Measurements from ENCODE around the gene NPAT. TPM values are rescaled to one million over a fixed set of nuclear protein-coding genes. Genes with fewer than 3 reads are reported as not detected.

NPAT gene
- total and polyA plus RNA-seq, 9 of the 15 experiments (the other 6 are each of a cell fraction or from before 2014, with no cell fraction given), result 8.8 to 30.0 (median 22.1) TPM

DNA sequence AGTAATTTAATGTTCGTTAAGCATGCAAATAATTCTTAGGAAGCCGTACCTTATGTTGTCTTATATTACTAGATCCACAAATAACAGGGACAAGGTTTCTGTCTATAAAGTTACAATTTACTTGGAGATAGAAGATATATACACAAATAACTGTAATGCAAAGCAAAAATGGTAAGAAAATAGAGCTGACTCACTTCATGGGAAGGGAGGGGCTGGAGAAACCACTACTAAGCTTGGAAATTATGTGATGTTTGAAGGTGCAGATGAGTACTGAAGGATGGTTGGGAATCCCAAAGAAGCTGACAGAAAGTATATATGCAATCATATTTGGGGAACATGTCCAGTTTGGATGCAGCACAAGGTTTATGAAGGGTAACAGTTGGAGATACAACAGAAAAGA is 4.0 kb downstream of the NPAT start (continued):
- TF ChIP-seq, protein P1, sequence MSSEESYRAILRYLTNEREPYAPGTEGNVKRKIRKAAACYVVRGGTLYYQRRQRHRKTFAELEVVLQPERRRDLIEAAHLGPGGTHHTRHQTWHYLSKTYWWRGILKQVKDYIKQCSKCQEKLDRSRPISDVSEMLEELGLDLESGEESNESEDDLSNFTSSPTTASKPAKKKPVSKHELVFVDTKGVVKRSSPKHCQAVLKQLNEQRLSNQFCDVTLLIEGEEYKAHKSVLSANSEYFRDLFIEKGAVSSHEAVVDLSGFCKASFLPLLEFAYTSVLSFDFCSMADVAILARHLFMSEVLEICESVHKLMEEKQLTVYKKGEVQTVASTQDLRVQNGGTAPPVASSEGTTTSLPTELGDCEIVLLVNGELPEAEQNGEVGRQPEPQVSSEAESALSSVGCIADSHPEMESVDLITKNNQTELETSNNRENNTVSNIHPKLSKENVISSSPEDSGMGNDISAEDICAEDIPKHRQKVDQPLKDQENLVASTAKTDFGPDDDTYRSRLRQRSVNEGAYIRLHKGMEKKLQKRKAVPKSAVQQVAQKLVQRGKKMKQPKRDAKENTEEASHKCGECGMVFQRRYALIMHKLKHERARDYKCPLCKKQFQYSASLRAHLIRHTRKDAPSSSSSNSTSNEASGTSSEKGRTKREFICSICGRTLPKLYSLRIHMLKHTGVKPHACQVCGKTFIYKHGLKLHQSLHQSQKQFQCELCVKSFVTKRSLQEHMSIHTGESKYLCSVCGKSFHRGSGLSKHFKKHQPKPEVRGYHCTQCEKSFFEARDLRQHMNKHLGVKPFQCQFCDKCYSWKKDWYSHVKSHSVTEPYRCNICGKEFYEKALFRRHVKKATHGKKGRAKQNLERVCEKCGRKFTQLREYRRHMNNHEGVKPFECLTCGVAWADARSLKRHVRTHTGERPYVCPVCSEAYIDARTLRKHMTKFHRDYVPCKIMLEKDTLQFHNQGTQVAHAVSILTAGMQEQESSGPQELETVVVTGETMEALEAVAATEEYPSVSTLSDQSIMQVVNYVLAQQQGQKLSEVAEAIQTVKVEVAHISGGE (CRISPR knock-in tag; IDR thresholded peaks at IDR 0.05), result no peak
- TF ChIP-seq ZNF311 (CRISPR knock-in tag; IDR thresholded peaks at IDR 0.05), result no peak

DNA sequence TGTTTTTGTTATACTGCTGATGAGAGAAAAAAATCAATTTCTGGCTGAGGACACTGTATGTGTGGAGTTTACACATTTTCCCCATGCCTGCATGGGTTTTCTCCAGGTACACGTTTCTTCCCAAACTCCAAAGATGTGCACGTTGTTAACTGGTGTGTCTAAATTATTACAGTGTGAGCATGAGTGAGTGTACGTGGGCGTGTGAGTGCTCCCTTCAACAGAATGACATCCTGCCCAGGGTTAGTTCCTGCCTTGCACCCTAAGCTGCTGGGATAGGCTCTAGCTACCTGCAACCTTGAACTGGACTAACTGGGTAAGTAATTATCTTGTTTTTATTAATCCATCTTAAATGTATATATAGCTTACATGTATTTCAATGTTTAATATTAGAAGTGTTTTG is 5.5 kb downstream of the NPAT start:
- Histone ChIP-seq H3K27ac (ENCODE audit: extremely low read depth, low read depth, low read length) (peak overlapping the region; percentile 8; the same call in 1 of the 3 replicates), H3K4me3 (no peak overlapping the region), H3K4me1 (replicated peaks in 1 of 2; ENCODE audit: control insufficient read depth in 2 of 2, insufficient read depth in 2 of 2, low read length in 2 of 2) (peaks cover 7 to 31% of the 10 kb centered on the region in 2 experiments), H3K9ac (ENCODE audit: insufficient read depth in 1 of 2, low read depth in 2 of 2, low read length in 2 of 2) (no peak overlapping the region), H2AFZ (ENCODE audit: low read depth, low read length) (no peak overlapping the region), H3K27me3 (ENCODE audit: control insufficient read depth in 2 of 2, insufficient read depth in 2 of 2, low read length in 2 of 2) (no peaks in the 10 kb centered on the region), H3K9me3 (replicated peaks; ENCODE audit: control insufficient read depth, insufficient read depth, low read depth, low read length) (no peaks in the 10 kb centered on the region), H3K79me2 (ENCODE audit: control insufficient read depth, insufficient read depth, low read length) (peaks cover 96% of the 10 kb centered on the region), H3K4me2 (ENCODE audit: insufficient read depth, low read length) (no peak overlapping the region), H3K36me3 (ENCODE audit: control insufficient read depth, insufficient read depth, low read length) (peaks cover 67% of the 10 kb centered on the region), H3K9me1 (ENCODE audit: control insufficient read depth, insufficient read depth, low read length) (no peaks in the 10 kb centered on the region), H4K20me1 (replicated peaks; ENCODE audit: control insufficient read depth, insufficient read depth, low read length) (peaks cover 21% of the 10 kb centered on the region)
- in situ Hi-C loops (cut with MboI) (no loop called here), intact Hi-C loops (cut with micrococcal nuclease) (no loop called here)
- DNase-seq (ENCODE audit: extremely low read depth in 1 of 4, low spot score in 3 of 4), result peak in 1 of 4 experiments; percentile 21
- POLR2A ChIA-PET, result interaction anchor here (0.7 kb wide), 1 partner anchor 205 kb away, joined by 3 read pairs; no protein-coding TSS in a partner anchor
- CTCF ChIA-PET (ENCODE audit: low intra/inter-chr PET ratio), result interaction anchor here (0.6 to 0.7 kb wide), 2 partner anchors 17 to 496 kb away, joined by 3 read pairs; no protein-coding TSS in a partner anchor
- no peak for ATAC-seq
- no peak for FAIRE-seq
- no TSS peak for BruUV-seq (replicated peaks)
- TF ChIP-seq MAFF (IDR thresholded peaks at IDR 0.05; ENCODE audit: low read length), result no peak
- TF ChIP-seq ZNF140 (CRISPR knock-in tag; IDR thresholded peaks at IDR 0.05), result no peak
- peak; percentile 42 for TF ChIP-seq POLR2B (IDR thresholded peaks at IDR 0.05; ENCODE audit: low read depth, partially characterized antibody)
- no peak for TF ChIP-seq L3MBTL2 (IDR thresholded peaks at IDR 0.05)
- no peak for TF ChIP-seq SIN3A (IDR thresholded peaks at IDR 0.05; ENCODE audit: borderline replicate concordance in 2 of 2, control insufficient read depth in 1 of 2, low read depth in 2 of 2, low read length in 2 of 2)
- TF ChIP-seq EGR1 (conservative IDR thresholded peaks at IDR 0.05), result peak; percentile 72
- TF ChIP-seq, protein P2, sequence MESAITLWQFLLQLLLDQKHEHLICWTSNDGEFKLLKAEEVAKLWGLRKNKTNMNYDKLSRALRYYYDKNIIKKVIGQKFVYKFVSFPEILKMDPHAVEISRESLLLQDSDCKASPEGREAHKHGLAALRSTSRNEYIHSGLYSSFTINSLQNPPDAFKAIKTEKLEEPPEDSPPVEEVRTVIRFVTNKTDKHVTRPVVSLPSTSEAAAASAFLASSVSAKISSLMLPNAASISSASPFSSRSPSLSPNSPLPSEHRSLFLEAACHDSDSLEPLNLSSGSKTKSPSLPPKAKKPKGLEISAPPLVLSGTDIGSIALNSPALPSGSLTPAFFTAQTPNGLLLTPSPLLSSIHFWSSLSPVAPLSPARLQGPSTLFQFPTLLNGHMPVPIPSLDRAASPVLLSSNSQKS (CRISPR knock-in tag; IDR thresholded peaks at IDR 0.05), result no peak
- WGBS (ENCODE audit: insufficient coverage, low coverage, missing lambda C conversion rate), result 49% methylated on average over 4 of the region's 4 CpGs

Measured in K562 (cell line).